ENCODE data around the gene MMP15. TPM values are rescaled to one million over a fixed set of nuclear protein-coding genes. Genes with fewer than 3 reads are reported as not detected.
A peak's percentile ranks its signal among the peaks of the same experiment; 100 is the strongest.

Gene MMP15
- total and polyA plus RNA-seq, 2 of the 13 experiments (the other 11 are each of a cell fraction or from before 2014, with no cell fraction given) = 35.2 to 44.9 TPM

- no TSS peak for BruUV-seq (replicated peaks)
- Histone ChIP-seq H3K4me2 (ENCODE audit: low read depth, low read length) (peak overlapping the region; percentile 94), H3K9me3 (ENCODE audit: low read length) (peaks cover 8% of the 10 kb centered on the region), H3K9ac (ENCODE audit: insufficient read depth, low read depth, low read length) (peak overlapping the region; percentile 76), H4K20me1 (ENCODE audit: insufficient read depth, low read length) (no peaks in the 10 kb centered on the region), H3K4me3 (replicated peaks in 1 of 3; ENCODE audit: insufficient read depth in 1 of 3, low read depth in 2 of 3, low read length in 3 of 3) (peak overlapping the region; percentile 85 to 98 (median 93)), H2AFZ (ENCODE audit: low read length) (no peak overlapping the region), H3K79me2 (ENCODE audit: insufficient read depth, low read length) (peaks cover 9% of the 10 kb centered on the region), H3K36me3 (replicated peaks in 1 of 2; ENCODE audit: control insufficient read depth in 1 of 2, insufficient read depth in 2 of 2, low read length in 2 of 2) (peaks cover 6 to 30% of the 10 kb centered on the region in 2 experiments; a peak in 4 of 5 replicates), H3K4me1 (ENCODE audit: insufficient read depth, low read length) (peaks cover 34% of the 10 kb centered on the region), H3K27ac (ENCODE audit: extremely low read length, insufficient read depth, low read length) (peak overlapping the region; percentile 34), H3K27me3 (ENCODE audit: control insufficient read depth in 1 of 2, insufficient read depth in 2 of 2, low read length in 2 of 2) (no peaks in the 10 kb centered on the region; a peak in 1 of 5 replicates)
- ChIA-PET CTCF (ENCODE audit: low intra/inter-chr PET ratio, low total read pairs) (interaction anchor here (1.3 kb wide), 1 partner anchor 102 kb away, joined by 7 read pairs; no protein-coding TSS in a partner anchor), POLR2A (interaction anchor here (0.6 to 4.1 kb wide), 13 partner anchors 10 to 267 kb away, joined by 3 to 24 read pairs (median 4); partner anchors contain the start of genes CFAP20 and KATNB1)
- DNase-seq (ENCODE audit: low spot score) (peak; percentile 42), ATAC-seq (no peak), FAIRE-seq (peak; percentile 23)
- intact Hi-C loops (cut with micrococcal nuclease; ENCODE audit: unreplicated experiment) = loop anchor here (1.0 to 10.0 kb wide), 4 partner anchors 101 to 267 kb away; partner anchors contain the start of gene KATNB1
- in situ Hi-C loops (cut with HindIII; ENCODE audit: extremely low pct_ligation_motif_present, low pct_unique_long_range_greater_than_20kb) = loop anchor here (5.0 kb wide), 2 partner anchors 105 to 245 kb away; no protein-coding TSS in a partner anchor
- WGBS (ENCODE audit: low lambda C conversion rate) = 43% methylated on average over 5 of the region's 10 CpGs
- TF ChIP-seq ZFX (CRISPR knock-in tag; IDR thresholded peaks at IDR 0.05; ENCODE audit: low read depth) = peak; percentile 6; the same call in 1 of the 2 replicates
- TF ChIP-seq ATF5 (CRISPR knock-in tag; IDR thresholded peaks at IDR 0.05; ENCODE audit: low read depth) = no peak
- TF ChIP-seq SIN3A (IDR thresholded peaks at IDR 0.05; ENCODE audit: borderline replicate concordance, low read depth, low read length) = no peak
- TF ChIP-seq DR1 (CRISPR knock-in tag; IDR thresholded peaks at IDR 0.05) = no peak
- 0 out of 2 replicates have a peak, but pooled peaks have one; percentile 31 for TF ChIP-seq BATF2 (CRISPR knock-in tag; IDR thresholded peaks at IDR 0.05)
- 0 out of 2 replicates have a peak, but pooled peaks have one; percentile 4 for TF ChIP-seq YEATS4 (CRISPR knock-in tag; IDR thresholded peaks at IDR 0.05; ENCODE audit: borderline replicate concordance)
- no peak for TF ChIP-seq TBX3 (IDR thresholded peaks at IDR 0.05; ENCODE audit: borderline replicate concordance)
- TF ChIP-seq ZNF577 (CRISPR knock-in tag; IDR thresholded peaks at IDR 0.05; ENCODE audit: borderline replicate concordance, low read depth) = no peak
- TF ChIP-seq BORCS8-MEF2B (CRISPR knock-in tag; IDR thresholded peaks at IDR 0.05) = no peak
- no peak for TF ChIP-seq NFKB2 (CRISPR knock-in tag; IDR thresholded peaks at IDR 0.05; ENCODE audit: borderline replicate concordance)
- TF ChIP-seq SATB2 (CRISPR knock-in tag; IDR thresholded peaks at IDR 0.05) = no peak
- TF ChIP-seq FUBP1 (CRISPR knock-in tag; IDR thresholded peaks at IDR 0.05; ENCODE audit: borderline replicate concordance) = no peak
- peak; percentile 55 for TF ChIP-seq ASH2L (IDR thresholded peaks at IDR 0.05; ENCODE audit: insufficient read length, low read depth, low read length)
- no peak for TF ChIP-seq ZNF75D (CRISPR knock-in tag; IDR thresholded peaks at IDR 0.05; ENCODE audit: borderline replicate concordance)
- TF ChIP-seq TRIM22 (IDR thresholded peaks at IDR 0.05) = no peak
- TF ChIP-seq KLF12 (CRISPR knock-in tag; IDR thresholded peaks at IDR 0.05; ENCODE audit: borderline replicate concordance) = no peak
- TF ChIP-seq GABPA (IDR thresholded peaks at IDR 0.05; ENCODE audit: low read depth, low read length) = no peak
- 0 out of 2 replicates have a peak, but pooled peaks have one; percentile 16 for TF ChIP-seq GABPA (CRISPR knock-in tag; IDR thresholded peaks at IDR 0.05; ENCODE audit: low read depth)
- 0 out of 2 replicates have a peak, but pooled peaks have one; percentile 24 for TF ChIP-seq NCOA2 (CRISPR knock-in tag; IDR thresholded peaks at IDR 0.05)
Observed at GRCh38 chr16:58001781-58002415, 23.7 kb upstream of the MMP15 start.

All from HepG2 (cell line).